ENCODE data around the gene SLC39A7. TPM values are rescaled to one million over a fixed set of nuclear protein-coding genes. Genes with fewer than 3 reads are reported as not detected.

The SLC39A7 gene
- total RNA-seq, 1 donor from 2014 or later: 94.1 TPM

- H3K27me3 ChIP-seq (ENCODE audit: control insufficient read depth, insufficient read depth, low read length): peaks cover 10% of the 10 kb centered on the region
- no peak for DNase-seq (ENCODE audit: low read depth)
- H3K36me3 ChIP-seq (ENCODE audit: control insufficient read depth, insufficient read depth, low read length): no peaks in the 10 kb centered on the region
- H3K4me3 ChIP-seq (ENCODE audit: low read depth, low read length): no peak overlapping the region
- TF ChIP-seq CTCF (IDR thresholded peaks at IDR 0.05; ENCODE audit: insufficient read depth, low read length, poor library complexity, severe bottlenecking): no peak
These were observed 40.6 kb upstream of the SLC39A7 start for GRCh38 chr6:33160096-33160495.

- Histone ChIP-seq H3K27me3 (ENCODE audit: control insufficient read depth, insufficient read depth, low read length) (peaks cover 14% of the 10 kb centered on the region), H3K4me3 (ENCODE audit: low read depth, low read length) (no peak overlapping the region), H3K36me3 (ENCODE audit: control insufficient read depth, insufficient read depth, low read length) (no peaks in the 10 kb centered on the region)
- TF ChIP-seq CTCF (IDR thresholded peaks at IDR 0.05; ENCODE audit: insufficient read depth, low read length, poor library complexity, severe bottlenecking): no peak
- no peak for DNase-seq (ENCODE audit: low read depth)
These were observed 39.8 kb upstream of the SLC39A7 start for GRCh38 chr6:33160728-33161344.

DNA sequence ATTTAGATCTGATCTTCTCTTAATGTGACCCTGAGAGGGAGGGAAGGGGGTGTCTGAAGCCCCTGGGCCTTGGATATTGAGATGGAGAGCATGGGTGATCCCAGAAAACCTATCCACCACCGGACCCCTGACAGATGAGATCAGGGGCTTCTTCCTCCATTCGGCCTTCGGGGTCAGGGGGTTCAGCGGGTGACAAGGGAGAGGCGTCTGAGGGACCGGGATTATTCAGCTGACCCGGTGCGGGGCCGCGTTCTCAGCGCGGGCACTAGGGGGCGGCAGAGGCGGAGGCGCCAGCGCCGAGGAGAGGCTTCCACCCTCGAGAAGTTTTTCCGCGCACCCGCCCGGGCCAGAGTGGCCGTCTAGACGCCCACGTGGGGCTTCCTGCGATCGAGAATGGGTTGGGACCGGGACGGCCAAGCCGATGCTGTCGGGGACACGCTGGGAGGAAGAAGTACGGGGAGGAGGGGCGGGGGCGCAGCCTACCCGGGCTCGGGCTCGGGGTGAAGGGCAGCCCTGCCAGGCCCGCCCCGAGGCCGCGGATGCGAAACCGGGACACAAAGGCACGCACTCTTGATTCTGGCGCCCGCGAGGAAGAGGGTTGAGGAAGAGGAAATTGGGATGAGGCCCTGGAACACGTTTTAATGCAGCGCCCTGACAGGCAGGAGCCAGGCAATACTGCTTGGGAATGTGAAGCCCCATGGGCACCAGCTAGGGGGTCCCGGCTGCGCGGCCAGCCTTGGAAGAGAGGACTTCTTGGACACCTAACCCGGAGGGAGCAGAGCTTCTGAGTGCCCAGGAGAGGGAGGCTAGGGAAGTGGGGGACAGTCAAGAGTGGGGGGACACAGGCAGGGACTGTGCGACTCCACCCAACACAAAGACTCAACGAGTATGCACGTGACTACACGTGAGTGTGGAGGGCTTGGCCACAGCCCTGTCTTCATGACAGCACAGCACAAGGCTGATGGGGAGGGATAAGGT lies 39.0 kb upstream of the SLC39A7 start:
- DNase-seq (ENCODE audit: low read depth): no peak
- H3K27me3 ChIP-seq (ENCODE audit: control insufficient read depth, insufficient read depth, low read length): peaks cover 14% of the 10 kb centered on the region
- no peaks in the 10 kb centered on the region for H3K36me3 ChIP-seq (ENCODE audit: control insufficient read depth, insufficient read depth, low read length)
- peak; percentile 95 for TF ChIP-seq CTCF (IDR thresholded peaks at IDR 0.05; ENCODE audit: insufficient read depth, low read length, poor library complexity, severe bottlenecking)
- peak overlapping the region; percentile 34 for H3K4me3 ChIP-seq (ENCODE audit: low read depth, low read length)

GRCh38 chr6:33163540-33163939 lies 37.1 kb upstream of the SLC39A7 start:
- no peak for TF ChIP-seq CTCF (IDR thresholded peaks at IDR 0.05; ENCODE audit: insufficient read depth, low read length, poor library complexity, severe bottlenecking)

DNA sequence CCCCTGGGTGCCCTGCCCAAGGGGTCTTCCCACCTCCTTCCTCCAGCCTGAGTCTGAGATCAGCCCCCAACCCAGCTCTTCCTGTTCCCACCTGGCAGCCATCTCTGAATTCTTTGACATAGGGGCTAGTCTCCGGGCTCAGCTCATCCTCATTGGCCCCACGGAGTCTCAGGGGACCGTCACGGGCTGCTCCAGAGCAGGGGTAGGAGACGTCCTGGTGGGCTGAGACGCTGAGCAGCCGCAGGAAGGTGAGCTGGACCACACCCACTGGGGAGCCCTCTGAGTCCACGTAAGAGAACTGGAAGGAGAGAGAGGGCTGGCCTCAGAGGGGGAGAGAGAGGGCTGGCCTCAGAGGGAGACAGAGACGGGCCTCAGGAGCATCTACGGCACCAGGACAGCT lies 36.5 kb upstream of the SLC39A7 start:
- Histone ChIP-seq H3K36me3 (ENCODE audit: control insufficient read depth, insufficient read depth, low read length) (no peaks in the 10 kb centered on the region), H3K27me3 (ENCODE audit: control insufficient read depth, insufficient read depth, low read length) (peaks cover 14% of the 10 kb centered on the region), H3K4me3 (ENCODE audit: low read depth, low read length) (no peak overlapping the region)
- no peak for DNase-seq (ENCODE audit: low read depth)
- no peak for TF ChIP-seq CTCF (IDR thresholded peaks at IDR 0.05; ENCODE audit: insufficient read depth, low read length, poor library complexity, severe bottlenecking)

More at GRCh38 chr6:33163540-33163939, 37.1 kb upstream of the SLC39A7 start:
- Histone ChIP-seq H3K4me3 (ENCODE audit: low read depth, low read length) (no peak overlapping the region), H3K36me3 (ENCODE audit: control insufficient read depth, insufficient read depth, low read length) (no peaks in the 10 kb centered on the region), H3K27me3 (ENCODE audit: control insufficient read depth, insufficient read depth, low read length) (peaks cover 14% of the 10 kb centered on the region)
- DNase-seq (ENCODE audit: low read depth): no peak

Measured in kidney epithelial cell (primary cell).